Measurements from ENCODE around the gene STK24. TPM values are rescaled to one million over a fixed set of nuclear protein-coding genes. Genes with fewer than 3 reads are reported as not detected.

Gene STK24
- total RNA-seq, 1 experiment from 2014 or later, result 51.2 TPM

- H3K4me3 Mint-ChIP-seq (ENCODE audit: low read depth, unreplicated experiment), result no peak overlapping the region
- no peak overlapping the region for H3K27ac Mint-ChIP-seq (ENCODE audit: unreplicated experiment)
- CTCF ChIA-PET, result no interaction called here
- no TSS peak for BruUV-seq (replicated peaks)
- no peaks in the 10 kb centered on the region for H3K9me3 Mint-ChIP-seq (ENCODE audit: low read depth, unreplicated experiment)
- intact Hi-C loops (cut with micrococcal nuclease; ENCODE audit: unreplicated experiment), result loop anchor here (10.0 kb wide), 1 partner anchor 404 kb away; no protein-coding TSS in a partner anchor
- DNase-seq, result no peak
- H3K27me3 Mint-ChIP-seq (ENCODE audit: unreplicated experiment), result no peaks in the 10 kb centered on the region
- no peaks in the 10 kb centered on the region for H3K4me1 Mint-ChIP-seq (ENCODE audit: low read depth, unreplicated experiment)
- no peak for TF ChIP-seq CTCF (IDR thresholded peaks at IDR 0.05; ENCODE audit: unreplicated experiment)
- H3K36me3 Mint-ChIP-seq (ENCODE audit: insufficient read depth, unreplicated experiment), result peaks cover 4% of the 10 kb centered on the region
Observed at GRCh38 chr13:98439126-98439828, 137.6 kb downstream of the STK24 start.

GRCh38 chr13:98438246-98439125 lies 138.4 kb downstream of the STK24 start:
- no peak overlapping the region for H3K27ac Mint-ChIP-seq (ENCODE audit: unreplicated experiment)
- CTCF ChIA-PET, result no interaction called here

GRCh38 chr13:98436233-98436910 lies 140.5 kb downstream of the STK24 start:
- no peak for TF ChIP-seq CTCF (IDR thresholded peaks at IDR 0.05; ENCODE audit: unreplicated experiment)
- DNase-seq, result no peak
- no peaks in the 10 kb centered on the region for H3K9me3 Mint-ChIP-seq (ENCODE audit: low read depth, unreplicated experiment)
- no TSS peak for BruUV-seq (replicated peaks)
- H3K4me1 Mint-ChIP-seq (ENCODE audit: low read depth, unreplicated experiment), result no peaks in the 10 kb centered on the region
- H3K27me3 Mint-ChIP-seq (ENCODE audit: unreplicated experiment), result no peaks in the 10 kb centered on the region
- intact Hi-C loops (cut with micrococcal nuclease; ENCODE audit: unreplicated experiment), result loop anchor here (10.0 kb wide), 1 partner anchor 402 kb away; no protein-coding TSS in a partner anchor
- H3K36me3 Mint-ChIP-seq (ENCODE audit: insufficient read depth, unreplicated experiment), result peaks cover 3% of the 10 kb centered on the region
- H3K27ac Mint-ChIP-seq (ENCODE audit: unreplicated experiment), result no peak overlapping the region
- no peak overlapping the region for H3K4me3 Mint-ChIP-seq (ENCODE audit: low read depth, unreplicated experiment)
- CTCF ChIA-PET, result no interaction called here

More at GRCh38 chr13:98438246-98439125, 138.4 kb downstream of the STK24 start:
- H3K27me3 Mint-ChIP-seq (ENCODE audit: unreplicated experiment), result no peaks in the 10 kb centered on the region
- no peaks in the 10 kb centered on the region for H3K9me3 Mint-ChIP-seq (ENCODE audit: low read depth, unreplicated experiment)
- H3K4me1 Mint-ChIP-seq (ENCODE audit: low read depth, unreplicated experiment), result no peaks in the 10 kb centered on the region
- no TSS peak for BruUV-seq (replicated peaks)
- no peak overlapping the region for H3K4me3 Mint-ChIP-seq (ENCODE audit: low read depth, unreplicated experiment)
- peaks cover 4% of the 10 kb centered on the region for H3K36me3 Mint-ChIP-seq (ENCODE audit: insufficient read depth, unreplicated experiment)
- DNase-seq, result no peak
- no peak for TF ChIP-seq CTCF (IDR thresholded peaks at IDR 0.05; ENCODE audit: unreplicated experiment)
- intact Hi-C loops (cut with micrococcal nuclease; ENCODE audit: unreplicated experiment), result loop anchor here (10.0 kb wide), 1 partner anchor 404 kb away; no protein-coding TSS in a partner anchor

- TF ChIP-seq CTCF (IDR thresholded peaks at IDR 0.05; ENCODE audit: unreplicated experiment), result no peak
- intact Hi-C loops (cut with micrococcal nuclease; ENCODE audit: unreplicated experiment), result loop anchor here (10.0 kb wide), 1 partner anchor 401 kb away; no protein-coding TSS in a partner anchor
- DNase-seq, result no peak
- CTCF ChIA-PET, result no interaction called here
- no peak overlapping the region for H3K4me3 Mint-ChIP-seq (ENCODE audit: low read depth, unreplicated experiment)
- no TSS peak for BruUV-seq (replicated peaks)
- no peak overlapping the region for H3K27ac Mint-ChIP-seq (ENCODE audit: unreplicated experiment)
- no peaks in the 10 kb centered on the region for H3K36me3 Mint-ChIP-seq (ENCODE audit: insufficient read depth, unreplicated experiment)
- no peaks in the 10 kb centered on the region for H3K9me3 Mint-ChIP-seq (ENCODE audit: low read depth, unreplicated experiment)
- no peaks in the 10 kb centered on the region for H3K27me3 Mint-ChIP-seq (ENCODE audit: unreplicated experiment)
- no peaks in the 10 kb centered on the region for H3K4me1 Mint-ChIP-seq (ENCODE audit: low read depth, unreplicated experiment)
Observed at GRCh38 chr13:98435376-98435775, 141.5 kb downstream of the STK24 start.

Measured in Calu3 (cell line).